GM21528 (cell line): ENCODE measurements around the gene TMEM72.

Source experiments
- ATAC-seq: cut with Tn5 transposase; IDR thresholded peaks from one replicate; pipeline ENCODE4 v1.9.1; 2021; ENCODE audit warnings: mild to moderate bottlenecking, moderate library complexity; ENCODE audit not compliant: unreplicated experiment, low FRiP score

TMEM72 gene

DNA sequence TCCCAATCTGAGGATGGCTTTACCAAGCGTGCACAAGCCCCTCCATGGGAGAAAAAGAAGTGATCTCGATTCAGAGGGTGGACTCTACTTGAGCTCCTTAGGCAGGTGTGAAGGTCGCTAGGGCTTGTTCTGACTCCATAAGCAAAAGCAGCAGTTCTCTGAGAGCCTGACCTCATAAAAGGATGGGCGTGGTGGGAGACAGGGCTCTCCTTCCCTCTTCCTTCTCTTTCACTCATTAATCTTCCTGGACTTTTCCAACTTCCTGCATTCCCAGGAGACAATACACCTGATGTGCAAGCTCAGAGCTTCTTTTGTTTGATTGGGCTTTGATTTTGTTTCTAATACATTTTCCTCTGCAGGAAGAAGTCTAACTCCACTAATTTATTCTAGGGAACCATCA lies 22.3 kb upstream of the TMEM72 start:
- ATAC-seq: no peak

GRCh38 chr10:44889834-44890233 lies 21.3 kb upstream of the TMEM72 start:
- no peak for ATAC-seq

DNA sequence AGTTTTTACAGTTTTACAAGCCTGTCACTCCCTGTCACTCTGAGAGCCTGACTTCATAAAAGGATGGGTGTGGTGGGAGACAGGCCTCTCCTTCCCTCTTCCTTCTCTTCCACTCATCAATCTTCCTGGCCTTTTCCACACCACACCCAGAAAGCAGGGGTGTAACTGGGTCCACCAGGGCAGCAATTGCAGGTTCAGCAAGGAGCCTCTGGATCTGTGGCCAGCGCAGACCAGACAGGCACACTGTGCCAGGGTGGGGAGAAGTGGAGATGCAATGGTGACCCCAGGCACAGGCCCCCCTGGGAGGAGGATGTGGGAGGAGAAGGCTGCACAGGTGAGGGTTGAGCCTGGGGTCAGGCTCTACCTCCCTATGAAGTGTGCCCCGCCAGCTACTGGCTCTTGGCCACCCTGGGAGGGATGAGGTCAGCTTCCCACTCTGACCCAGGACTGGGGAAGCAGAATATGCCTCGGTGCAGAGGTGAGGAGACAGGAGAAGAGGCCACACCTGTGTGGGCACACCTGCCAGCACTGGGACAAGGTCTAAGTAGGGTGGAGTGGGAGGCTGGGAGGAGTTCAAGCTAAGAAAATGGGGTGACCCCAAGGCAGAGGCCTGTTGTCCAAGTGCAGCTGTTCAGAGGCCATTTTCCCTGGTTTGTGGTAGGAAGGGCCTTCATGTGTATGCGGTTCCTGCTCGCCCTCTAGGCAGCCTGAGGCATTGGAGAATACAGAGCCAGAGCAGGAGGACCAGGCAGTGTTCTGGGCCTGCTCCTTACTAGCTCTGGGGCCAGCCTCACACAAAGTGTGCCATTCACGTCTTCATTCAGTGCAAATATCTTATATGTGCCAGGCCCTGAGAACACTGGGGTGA lies 20.2 kb upstream of the TMEM72 start:
- ATAC-seq: no peak

GRCh38 chr10:44891721-44892120 lies 19.4 kb upstream of the TMEM72 start:
- no peak for ATAC-seq

GRCh38 chr10:44893604-44894468 lies 17.3 kb upstream of the TMEM72 start:
- no peak for ATAC-seq

DNA sequence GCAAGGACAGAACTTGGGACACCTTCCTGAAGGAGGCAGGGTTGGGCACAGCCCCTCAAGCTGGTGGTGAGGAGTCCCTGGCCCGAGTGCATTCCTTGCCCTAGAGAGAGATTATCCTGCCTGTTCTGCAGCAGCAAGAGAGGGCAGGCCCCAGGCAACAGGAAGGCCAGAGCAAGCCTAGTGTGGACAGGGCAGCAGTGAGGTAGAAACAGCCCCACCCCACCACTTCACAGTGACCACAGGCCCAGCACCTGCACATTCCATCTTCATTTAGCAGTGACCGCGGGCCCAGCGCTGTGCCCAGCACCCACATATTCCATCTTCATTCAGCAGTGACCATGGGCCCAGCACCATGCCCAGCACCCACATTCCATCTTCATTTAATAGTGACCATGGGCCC lies 16.4 kb upstream of the TMEM72 start:
- ATAC-seq: no peak

GRCh38 chr10:44895280-44895679 lies 15.9 kb upstream of the TMEM72 start:
- no peak for ATAC-seq

DNA sequence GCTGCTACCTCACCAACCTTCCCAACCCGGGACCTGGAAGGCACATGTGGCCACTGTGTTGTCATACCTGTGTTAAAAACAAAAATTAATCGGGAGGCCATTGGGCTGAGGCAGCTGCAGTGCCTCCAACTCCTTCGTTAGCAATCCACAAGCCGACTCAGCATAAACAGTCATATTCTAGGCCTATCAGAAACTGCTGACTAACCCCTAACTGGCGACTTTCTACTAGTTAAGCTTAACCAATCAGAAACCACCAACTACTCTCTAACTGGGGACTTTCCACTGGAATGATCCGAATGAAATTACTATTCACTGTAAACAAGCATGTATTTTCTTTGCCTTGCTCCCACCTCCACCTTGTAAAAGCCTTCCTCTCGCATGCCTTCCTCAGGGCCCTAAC lies 14.1 kb upstream of the TMEM72 start:
- ATAC-seq: no peak

- no peak for ATAC-seq
Observed at GRCh38 chr10:44898665-44899064, 12.5 kb upstream of the TMEM72 start.

GRCh38 chr10:44899450-44900080 lies 11.6 kb upstream of the TMEM72 start:
- ATAC-seq: no peak

DNA sequence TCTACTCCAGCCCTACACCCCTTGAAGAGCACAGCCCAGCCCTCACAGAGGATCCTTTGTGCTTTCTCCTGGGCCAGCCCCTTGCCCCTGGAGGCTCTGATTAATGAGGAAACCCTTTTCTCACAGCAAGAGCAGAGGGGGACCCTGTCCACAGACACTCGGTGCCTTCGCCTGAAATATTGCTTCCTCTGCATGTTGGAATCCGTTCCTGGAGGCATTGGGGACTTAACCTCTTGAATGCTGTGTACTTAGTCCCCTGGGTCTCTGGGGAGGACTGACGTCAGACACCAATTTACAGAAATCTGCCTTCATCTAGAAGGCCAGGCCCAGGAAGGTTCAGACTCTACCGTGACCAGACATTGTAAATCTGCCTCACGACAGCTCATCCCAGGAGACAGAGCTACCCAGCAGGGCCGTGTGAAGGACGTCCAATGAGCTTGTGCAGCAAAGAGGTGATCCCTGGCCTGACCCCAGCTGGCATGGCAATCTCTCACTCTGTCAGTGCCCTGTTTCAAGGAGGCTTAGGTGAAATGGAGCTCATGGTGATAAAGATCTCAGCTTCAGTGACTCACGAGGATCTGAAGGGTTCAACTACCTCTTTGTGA lies 8.1 kb upstream of the TMEM72 start:
- no peak for ATAC-seq

GRCh38 chr10:44906486-44906885 lies 4.7 kb upstream of the TMEM72 start:
- no peak for ATAC-seq

DNA sequence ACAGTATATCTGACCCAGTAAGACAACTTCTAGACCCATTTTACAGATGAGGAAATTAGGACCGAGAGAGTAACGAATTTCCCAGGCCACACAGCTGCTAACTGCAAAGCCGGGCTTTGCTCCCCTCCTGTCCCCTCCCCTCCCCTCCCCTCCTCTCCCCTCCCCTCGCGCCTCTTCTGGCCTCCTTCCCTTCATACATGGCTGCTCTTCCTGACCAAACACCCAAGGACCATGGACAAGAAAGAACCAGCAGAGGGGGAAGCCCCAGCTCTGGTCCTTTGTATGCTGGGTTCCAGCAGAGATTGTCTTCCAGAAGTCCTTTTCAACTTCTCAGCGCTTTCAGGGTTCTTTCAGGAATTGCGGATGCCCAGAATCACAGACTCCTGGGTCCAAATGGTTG lies 3.6 kb upstream of the TMEM72 start:
- no peak for ATAC-seq

- no peak for ATAC-seq
Observed at GRCh38 chr10:44908066-44908749, 2.9 kb upstream of the TMEM72 start.

GRCh38 chr10:44908936-44909630 lies 2.1 kb upstream of the TMEM72 start:
- ATAC-seq: no peak

DNA sequence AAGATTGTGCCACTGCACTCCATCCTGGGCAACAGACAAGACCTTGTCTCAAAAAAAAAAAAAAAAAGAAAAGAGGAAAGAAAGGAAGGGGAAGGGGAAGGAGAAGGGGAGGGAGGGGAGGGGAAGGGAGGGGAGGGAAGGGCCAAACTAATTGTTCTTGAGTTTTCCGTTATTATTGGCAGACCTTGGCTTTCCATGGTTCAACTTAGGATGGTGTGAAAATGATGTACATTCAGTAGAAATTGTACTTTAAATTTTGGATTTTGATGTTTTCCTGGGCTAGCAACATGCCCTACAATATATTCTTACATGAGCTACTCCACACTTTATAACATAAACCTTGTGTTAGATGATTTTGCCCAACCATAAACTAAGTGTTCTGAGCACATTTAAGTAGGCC lies 1.2 kb upstream of the TMEM72 start:
- no peak for ATAC-seq

- no peak for ATAC-seq
Observed at GRCh38 chr10:44910602-44911001, 535 bp upstream of the TMEM72 start.

DNA sequence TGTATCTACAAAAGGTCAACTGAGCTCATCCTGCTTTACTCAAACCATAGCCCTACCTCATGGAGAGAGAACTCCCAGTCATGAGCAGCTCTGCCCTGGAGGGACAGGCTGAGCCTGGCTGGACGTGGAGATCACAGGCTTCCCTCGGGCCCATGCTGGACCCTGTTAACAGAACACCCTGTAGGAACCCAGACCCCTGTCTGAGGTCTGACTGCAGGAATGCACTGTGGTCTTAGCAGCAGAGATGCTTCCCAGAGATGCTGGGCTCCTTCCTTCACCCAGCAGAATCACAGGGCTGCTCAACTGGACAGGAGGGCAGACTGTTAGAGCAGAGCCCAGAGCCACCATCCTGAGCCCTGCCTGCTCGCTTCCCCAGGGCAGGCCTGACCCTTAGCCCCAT lies 814 bp downstream of the TMEM72 start:
- no peak for ATAC-seq

GRCh38 chr10:44913350-44914081 lies 2.4 kb downstream of the TMEM72 start:
- ATAC-seq: no peak
